Measurements from ENCODE around the gene SERPINB12.

Gene SERPINB12

DNA sequence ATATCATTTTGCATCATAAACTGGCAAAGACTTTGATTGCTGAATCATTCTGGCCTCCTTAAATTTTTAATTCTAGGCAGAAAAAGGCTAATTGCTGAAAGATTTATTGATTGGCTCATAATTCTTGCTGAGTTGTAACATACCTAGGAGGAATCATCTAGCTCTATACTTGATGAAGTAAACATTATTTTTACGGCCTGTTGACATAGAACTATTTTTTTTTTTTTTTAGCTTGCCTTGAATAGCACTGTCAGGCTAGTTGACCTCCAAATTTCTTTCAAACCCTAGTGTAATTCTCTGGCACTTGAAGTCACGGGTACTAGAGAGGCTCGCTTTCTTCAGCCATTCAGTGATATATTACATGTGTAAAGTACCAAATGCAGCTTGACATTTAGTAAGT, 2.8 kb downstream of the SERPINB12 start:
- DNase-seq (ENCODE audit: extremely low read depth in 1 of 2, low read depth in 1 of 2), result no peak

DNA sequence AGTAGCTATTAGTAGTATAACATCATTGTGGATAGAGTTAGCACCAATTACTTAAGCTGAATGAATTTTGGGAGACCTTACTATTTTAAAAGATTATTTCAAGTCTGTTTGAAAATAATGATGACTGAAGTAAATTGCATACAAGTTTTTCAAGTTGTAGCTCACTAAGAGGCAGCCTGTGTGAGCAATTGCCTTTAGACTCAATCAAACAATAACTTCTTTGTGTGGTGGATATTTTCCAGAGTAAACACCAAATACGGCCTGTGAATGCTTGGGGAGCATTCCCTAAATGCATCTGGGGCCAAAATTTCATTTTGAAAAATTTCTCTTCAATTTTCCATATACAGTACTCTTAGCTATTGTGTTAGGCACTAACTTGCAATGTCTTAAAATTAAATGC, 7.9 kb downstream of the SERPINB12 start:
- DNase-seq (ENCODE audit: extremely low read depth in 1 of 2, low read depth in 1 of 2), result no peak

DNA sequence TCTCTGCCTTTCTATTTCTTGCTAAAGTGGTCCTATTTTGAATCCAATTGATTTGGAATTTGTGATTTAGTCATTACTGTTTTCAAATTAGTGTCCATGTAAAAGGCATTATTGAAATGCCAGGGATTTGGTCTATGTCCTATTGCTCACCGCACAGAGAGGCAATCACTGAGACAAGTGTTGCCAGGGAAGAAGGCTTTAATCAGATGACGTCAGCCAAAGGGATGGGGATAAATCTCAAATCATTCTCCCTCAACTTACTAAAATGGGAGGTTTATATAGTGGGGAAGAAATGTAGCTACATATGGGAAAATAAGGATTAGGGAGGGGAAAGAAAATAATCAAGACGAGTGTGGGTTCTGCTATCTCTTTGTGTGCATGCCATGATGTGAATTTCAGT, 9.6 kb downstream of the SERPINB12 start:
- no peak for DNase-seq (ENCODE audit: extremely low read depth in 1 of 2, low read depth in 1 of 2)

DNA sequence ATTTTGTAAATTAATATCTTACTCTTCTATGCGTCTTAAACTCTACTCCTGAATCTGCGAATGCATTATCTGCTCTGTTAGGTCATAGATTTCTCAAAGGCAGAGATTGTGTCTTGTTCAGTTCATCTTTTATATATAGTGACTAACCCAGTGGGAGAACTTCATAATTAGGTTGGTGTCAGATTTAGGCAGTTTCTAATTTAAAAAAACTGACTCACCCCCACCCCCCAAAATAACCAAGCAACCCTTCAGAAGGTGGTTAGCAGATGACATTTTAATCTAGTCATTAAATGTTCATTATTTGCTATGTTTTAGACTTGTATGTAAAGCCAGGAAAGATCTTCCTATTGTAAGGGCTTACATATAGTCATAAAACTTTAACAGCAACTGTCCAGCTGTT, 10.4 kb downstream of the SERPINB12 start:
- DNase-seq (ENCODE audit: extremely low read depth in 1 of 2, low read depth in 1 of 2), result no peak

DNA sequence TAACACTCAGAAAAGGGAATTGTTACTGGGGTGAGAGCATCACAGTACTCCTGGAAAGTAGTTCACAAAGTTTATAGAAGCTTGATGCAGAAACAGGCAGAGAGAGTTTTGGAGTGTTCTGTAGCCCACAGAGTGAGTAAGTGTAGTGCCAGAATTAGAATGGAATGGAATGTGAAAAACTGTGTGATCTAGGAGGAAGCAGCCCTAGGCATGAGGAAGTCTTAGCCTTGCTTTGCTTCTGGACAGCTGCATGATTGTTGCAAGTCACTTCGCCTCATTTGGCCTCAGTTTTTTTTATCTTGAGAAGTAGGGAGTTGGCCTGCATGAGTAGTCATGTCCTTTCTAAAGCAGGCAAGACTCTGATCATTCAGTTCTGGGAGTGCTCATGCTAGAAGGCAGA, 10.9 kb downstream of the SERPINB12 start:
- DNase-seq (ENCODE audit: extremely low read depth in 1 of 2, low read depth in 1 of 2), result no peak

DNA sequence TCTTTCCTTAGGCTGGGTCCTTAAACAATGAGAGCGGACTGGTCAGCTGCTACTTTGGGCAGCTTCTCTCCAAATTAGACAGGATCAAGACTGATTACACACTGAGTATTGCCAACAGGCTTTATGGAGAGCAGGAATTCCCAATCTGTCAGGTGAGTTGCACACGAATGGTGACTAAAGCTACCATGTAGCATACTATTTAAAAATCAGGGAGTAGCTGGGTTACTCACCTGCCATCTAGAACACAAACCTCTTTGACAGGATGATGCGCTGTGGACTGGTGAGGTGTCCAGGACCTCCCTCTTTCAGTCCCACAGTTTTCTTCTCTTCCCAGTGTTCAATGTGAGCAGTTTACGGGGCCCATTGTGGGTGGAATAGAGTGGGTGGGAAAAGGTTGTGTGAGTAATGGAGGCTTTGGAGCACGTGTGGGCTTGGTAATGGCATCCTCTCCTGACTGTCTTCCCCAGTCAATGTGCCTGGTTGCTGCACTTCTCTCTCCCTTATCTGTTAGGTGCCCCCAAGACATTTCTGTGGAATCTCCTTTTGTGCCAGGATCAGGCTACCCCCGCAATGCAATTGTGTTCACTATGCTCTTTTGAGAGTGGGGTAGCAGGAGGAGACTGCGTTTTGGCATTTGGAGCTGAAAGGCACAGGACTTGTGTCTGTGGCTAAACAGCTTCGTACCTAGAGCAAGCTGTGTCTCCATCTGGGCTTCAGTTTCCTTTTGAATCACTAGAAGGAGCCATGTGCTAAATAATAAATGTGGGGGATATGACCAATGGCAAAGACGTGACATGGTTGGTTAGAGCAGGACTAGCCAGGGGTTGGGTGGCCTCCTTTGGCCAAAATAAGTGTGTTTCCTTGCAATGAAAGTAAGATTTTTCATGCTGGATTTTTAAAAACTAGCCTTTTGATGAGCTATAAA, 17.7 kb downstream of the SERPINB12 start:
- no peak for DNase-seq (ENCODE audit: extremely low read depth in 1 of 2, low read depth in 1 of 2)

DNA sequence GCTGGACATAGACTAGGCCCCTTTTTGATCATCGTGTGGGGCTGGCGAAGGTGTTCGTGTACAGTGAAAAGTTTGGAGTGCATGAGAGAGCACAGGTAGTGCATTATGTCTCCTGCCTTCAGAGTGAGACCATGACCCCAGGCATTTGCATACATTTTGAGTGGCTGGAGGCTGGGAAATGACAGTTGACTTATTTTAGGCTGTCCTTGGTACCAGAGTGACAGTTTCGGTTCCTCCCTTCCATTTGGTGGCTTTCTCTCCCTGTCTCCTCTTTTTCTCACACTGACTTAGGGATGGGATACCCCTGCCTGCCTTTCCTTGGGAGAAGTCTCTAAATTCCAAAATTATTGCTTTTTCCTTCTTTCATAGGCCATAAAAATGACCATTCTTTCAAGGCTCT, 20.1 kb downstream of the SERPINB12 start:
- DNase-seq (ENCODE audit: extremely low read depth in 1 of 2, low read depth in 1 of 2), result no peak

DNA sequence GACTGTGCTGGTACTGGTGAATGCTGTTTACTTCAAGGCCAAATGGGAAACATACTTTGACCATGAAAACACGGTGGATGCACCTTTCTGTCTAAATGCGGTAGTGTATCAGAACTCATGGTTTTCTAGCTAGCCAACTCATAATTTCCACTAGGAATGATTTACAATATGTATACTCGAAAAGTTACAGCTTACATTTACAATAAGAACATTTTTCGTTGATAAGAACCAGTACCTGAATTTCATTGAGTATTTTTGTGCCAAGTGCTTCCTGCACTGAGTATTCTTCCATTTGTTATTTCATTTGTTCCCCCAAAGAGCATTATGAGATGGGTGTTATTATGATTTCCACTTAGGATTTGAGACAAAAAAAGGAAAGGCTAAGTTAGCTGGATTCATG, 21.9 kb downstream of the SERPINB12 start:
- no peak for DNase-seq (ENCODE audit: extremely low read depth in 1 of 2, low read depth in 1 of 2)

DNA sequence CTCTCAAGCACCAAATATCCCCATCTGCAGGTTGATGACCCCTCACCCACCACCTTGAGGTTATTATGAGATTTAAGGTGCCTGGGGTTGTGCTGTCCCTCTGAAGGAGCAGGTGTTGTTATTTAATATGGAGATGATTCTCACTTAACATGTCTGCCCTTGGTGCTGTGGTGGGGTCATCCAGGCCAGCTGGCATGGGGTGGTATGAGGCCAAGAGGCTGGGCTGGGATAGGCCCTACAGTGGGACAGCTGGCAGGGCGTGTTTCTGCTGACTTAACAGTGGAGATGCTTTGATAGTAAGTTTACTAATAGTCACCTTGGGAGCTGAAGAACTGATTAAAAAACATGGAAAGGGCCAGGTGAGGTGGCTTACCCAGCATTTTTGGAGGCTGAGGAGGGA, 22.4 kb downstream of the SERPINB12 start:
- DNase-seq (ENCODE audit: extremely low read depth in 1 of 2, low read depth in 1 of 2), result no peak

DNA sequence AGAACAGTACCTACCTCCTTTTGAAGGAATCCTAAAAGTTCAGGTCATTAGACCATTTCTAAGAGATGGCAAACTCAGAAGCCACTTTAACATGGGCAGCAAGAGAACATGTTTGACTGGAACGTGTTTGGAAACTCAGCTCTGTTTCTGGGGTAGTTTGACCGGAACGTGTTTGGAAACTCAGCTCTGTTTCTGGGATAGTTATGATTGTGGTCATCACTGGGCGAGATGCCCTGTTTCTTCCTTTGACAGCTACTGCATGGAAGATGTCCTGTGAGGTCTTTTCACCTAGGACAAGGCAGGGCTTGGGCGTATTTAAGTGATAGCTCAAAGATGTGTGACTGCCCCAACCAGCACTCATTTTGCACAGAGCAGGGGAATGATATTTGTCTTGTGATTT, 25.1 kb downstream of the SERPINB12 start:
- DNase-seq (ENCODE audit: extremely low read depth in 1 of 2, low read depth in 1 of 2), result no peak

DNA sequence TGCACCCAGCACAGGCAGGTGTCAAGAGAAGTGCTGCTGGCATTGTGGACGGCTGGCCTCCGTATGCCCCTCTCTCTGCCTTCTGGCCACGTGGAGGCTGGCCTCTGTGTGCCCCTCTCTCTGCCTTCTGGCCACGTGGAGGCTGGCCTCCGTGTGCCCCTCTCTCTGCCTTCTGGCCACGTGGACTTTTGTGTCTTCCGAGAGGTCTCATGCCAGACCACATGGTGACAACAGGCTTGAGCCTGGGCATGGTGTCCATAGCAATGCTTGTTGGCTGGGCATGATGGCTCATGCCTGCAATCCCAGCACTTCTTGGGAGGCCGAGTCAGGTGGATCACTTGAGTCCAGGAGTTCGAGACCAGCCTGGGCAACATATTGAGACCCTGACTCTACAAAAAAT, 25.7 kb downstream of the SERPINB12 start:
- no peak for DNase-seq (ENCODE audit: extremely low read depth in 1 of 2, low read depth in 1 of 2)

DNA sequence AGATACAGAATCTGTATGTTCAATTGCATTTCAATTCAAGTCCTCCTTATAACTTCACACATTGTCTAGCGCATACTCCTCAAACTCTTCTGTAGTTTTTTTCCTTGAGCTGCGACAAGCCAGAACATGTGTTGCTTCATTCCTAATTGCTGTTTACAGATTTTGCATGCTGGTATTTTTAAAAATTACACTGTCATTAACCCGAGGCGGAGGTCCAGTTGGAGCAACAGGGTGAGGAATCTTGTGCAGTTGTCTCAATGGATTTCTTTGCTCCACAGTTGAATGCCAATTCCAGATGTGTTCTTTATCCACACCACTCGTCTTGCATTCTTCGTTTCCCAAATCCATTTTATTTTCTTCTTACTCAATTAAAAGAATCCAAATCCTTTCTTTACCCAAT, 28.6 kb downstream of the SERPINB12 start:
- DNase-seq (ENCODE audit: extremely low read depth in 1 of 2, low read depth in 1 of 2), result no peak

DNA sequence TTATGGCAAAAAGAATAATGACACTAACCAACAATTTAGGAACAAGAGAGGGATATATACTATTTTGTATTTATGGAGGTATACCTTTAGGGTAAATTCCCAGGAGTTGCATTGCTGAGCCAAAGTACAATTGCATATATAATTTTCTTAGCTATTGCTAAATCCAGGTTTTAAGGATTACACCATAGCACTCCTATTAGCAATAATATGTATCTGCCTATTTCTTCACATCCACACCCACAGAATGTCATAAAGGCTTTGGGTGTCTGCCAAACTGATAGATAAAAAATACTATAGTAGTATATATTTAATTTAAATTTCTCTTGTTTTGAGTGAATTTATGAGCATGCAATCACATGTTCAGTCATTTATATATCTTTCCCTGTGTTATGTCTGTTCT, 33.5 kb downstream of the SERPINB12 start:
- DNase-seq (ENCODE audit: extremely low read depth in 1 of 2, low read depth in 1 of 2), result no peak

DNA sequence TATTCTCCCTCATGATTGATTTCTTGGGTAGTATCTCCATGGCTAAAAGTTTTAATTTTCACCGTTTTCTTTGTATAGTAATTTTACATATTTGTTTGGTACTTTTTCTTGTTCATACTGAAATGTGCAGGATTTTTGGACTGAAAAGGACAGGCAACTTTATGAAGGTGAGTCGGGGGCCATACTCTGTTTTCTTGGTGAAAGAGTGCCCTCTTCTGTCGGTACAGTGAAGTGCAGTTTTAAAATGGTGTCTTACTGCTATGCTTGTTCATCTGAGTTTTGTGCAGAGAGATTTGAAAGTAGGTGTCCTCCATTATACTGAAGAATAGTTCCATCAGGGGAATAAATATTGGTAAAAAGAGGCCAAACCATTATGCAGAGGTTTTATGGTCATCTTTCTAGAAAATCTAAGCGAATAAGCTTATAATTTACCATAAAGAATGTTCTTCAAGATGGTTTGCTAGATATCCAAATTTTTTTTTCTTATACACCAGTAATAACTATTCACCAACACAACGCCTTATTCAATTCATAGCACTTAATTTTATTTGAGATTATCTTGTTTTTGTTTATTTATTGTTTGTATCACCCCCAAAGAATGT, 36.3 kb downstream of the SERPINB12 start:
- DNase-seq (ENCODE audit: extremely low read depth in 1 of 2, low read depth in 1 of 2), result no peak

DNA sequence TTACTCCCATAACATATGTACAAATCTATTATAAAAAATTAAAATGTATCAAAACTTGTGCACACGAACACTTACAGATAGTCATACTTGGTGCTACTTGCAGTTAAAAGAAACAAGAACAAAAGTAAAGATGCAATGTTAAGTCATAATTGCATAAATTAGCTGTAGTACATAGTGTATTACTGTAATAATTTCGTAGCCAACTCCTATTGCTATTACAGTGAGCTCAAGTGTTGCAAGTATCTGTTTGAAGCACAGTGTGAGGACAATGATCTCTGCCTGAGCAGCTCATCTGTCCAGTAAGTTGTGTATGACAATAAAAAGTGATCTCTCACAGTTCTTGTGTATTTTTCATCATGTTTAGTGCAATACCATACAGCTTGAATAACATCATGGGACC, 37.4 kb downstream of the SERPINB12 start:
- no peak for DNase-seq (ENCODE audit: extremely low read depth in 1 of 2, low read depth in 1 of 2)

DNA sequence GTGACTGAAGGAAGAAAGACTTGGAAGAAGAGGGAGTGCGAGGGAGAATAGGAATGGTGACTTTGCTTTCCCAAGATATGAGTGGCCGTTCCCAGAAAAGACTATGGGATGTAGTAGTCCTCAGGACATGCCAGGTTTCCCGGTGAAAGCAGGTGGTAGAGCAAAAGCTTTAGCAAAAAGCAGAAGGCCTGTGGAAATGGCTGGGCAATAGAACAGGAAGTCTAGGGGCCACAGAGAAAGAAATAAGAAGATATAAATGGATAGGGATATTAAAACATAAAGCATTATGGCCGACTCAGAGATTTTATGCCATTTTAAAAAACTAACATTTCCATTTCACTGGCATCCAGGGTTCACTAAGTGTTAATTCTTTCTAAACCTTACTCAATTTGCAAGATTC, 43.8 kb downstream of the SERPINB12 start:
- no peak for DNase-seq (ENCODE audit: extremely low read depth in 1 of 2, low read depth in 1 of 2)

DNA sequence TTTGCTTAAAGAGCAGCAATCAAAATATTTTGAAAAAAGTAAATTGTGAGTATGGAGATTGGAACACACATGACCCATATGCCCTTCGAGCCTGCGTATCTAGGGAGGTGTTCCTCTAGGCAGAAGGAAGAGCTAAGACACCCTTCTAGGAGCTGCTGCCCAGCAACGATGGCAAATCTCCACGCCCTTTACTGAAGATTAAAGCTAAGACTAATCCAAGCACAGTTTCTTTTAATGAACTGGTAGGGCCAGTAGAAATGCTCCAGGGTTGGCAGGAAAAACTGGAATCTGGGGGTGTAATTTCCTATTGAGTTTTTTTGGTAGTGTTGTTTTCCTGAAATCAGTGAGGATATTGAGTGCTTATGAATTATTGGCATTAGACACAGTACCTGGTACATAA, 44.3 kb downstream of the SERPINB12 start:
- no peak for DNase-seq (ENCODE audit: extremely low read depth in 1 of 2, low read depth in 1 of 2)

DNA sequence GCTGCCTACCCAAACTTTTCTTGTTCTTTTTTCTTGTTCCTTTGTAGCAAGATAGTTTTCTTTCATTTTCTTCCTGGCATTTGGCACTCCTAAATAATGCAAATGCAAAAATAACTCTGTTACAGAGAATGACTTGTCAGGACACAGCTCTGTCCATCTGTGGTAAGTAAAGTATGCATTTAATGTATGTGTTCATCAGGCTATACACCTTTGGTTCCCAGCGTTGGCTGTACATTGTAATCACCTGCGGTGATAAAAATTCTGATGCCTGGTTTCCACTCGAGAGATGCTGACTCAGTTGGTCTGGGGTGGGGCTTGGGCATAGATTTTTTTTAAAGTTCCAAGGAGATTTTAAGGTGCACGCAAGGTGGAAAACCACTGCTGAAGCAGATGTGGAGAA, 44.8 kb downstream of the SERPINB12 start, which contains the start of gene SERPINB13:
TSS of gene SERPINB13 (plus strand) at position 378 of the 400 bp plus-strand sequence. CDS start 1,325 bp downstream, outside the sequence.
- no peak for DNase-seq (ENCODE audit: extremely low read depth in 1 of 2, low read depth in 1 of 2)

DNA sequence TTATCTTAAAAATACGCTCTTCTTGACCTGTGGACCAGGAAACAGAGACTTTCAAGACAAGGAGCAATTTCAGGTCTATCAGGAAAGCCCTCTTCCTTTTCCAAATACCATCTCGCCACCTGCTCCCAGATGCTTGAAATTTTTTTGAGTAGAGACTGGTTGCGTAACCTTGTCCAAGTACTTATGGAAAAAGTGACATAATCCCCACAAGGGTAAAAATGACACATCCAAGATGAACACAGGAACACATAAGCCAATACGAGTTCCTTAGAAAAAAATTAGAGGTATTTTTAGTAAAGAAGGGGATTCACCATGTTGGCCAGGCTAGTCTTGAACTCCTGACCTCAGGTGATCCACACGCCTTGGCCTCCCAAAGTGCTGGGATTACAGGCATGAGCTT, 46.7 kb downstream of the SERPINB12 start:
- DNase-seq (ENCODE audit: extremely low read depth in 1 of 2, low read depth in 1 of 2), result no peak

DNA sequence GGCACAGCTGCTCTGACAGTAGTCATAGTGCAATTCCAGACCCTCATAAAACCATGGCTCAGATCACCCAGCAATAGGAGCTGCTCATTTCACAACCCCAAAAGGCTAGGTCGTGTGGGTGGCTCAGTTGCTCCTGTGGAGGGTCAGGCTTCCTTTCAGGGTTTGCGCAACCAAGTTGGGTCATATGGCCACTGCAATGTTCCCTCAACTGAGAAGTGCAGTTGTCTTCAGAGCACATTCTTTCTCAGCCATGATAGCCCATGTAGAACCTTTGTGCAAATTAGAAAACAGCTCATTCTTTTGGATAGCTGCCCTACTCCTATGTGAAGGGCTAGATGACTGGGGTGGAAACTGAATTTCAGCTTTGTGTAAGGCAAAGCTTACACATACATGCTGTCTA, 48.2 kb downstream of the SERPINB12 start:
- DNase-seq (ENCODE audit: extremely low read depth in 1 of 2, low read depth in 1 of 2), result no peak

DNA sequence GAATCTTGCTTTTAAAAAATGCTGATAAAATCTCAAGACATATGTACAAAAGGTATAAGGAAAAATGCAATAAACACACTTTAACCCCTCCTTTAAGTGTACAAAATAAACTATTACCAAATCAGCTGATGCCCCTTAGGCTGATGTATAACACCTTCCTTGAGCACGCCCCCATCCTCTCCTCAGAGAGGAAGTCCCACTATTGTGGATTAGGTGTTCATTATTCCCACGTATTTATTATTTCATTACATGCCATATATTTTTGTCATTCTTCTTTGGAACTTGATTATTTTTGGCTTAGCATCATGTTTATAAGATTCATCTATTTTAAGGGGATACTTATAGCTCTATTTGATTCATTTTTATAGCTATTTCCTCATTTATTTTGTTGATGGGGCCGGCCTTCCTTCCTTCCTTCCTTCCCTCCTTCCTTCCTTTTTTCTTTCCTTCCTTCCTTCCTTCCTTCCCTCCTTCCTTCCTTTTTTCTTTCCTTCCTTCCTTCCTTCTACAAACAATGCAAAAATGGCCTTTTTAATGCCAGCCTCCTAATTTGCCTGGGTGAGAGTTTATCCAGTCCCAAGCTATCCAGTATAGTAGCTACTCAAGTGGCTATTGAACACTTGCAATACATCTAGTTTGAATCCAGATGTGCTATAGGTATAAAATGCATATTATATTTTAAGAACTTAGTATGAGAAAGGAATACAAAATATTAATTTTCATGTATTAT, 49.0 kb downstream of the SERPINB12 start:
- DNase-seq (ENCODE audit: extremely low read depth in 1 of 2, low read depth in 1 of 2), result no peak

DNA sequence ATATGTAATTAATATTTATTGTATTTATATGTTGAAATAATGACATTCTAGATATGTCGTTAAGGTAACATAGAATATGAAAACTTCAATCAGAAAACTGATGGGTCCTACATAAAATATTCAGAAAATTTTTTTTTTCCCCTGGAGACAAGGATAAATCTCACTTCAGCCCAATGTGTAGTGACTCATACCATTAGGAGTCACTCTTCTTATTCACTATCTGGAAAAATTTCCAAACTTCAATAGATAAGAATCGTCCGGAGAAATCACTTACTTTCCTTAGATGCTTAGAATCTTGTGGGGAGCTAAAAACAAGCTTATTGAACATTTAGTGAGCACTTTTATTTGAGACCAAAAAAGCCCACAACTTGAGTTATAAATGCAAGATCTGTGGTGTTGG, 49.6 kb downstream of the SERPINB12 start:
- DNase-seq (ENCODE audit: extremely low read depth in 1 of 2, low read depth in 1 of 2), result no peak

Measured in activated CD8-positive, alpha-beta memory T cell treated with anti-CD3 and anti-CD28 coated beads for 1 hour (primary cell).